CD4-positive, alpha-beta T cell treated with Interleukin-6 for 4 hours (primary cell): Measurements from ENCODE around the gene IL25.
"Not testable (repeated sequence)": the region's sequence is repeated elsewhere in the genome, so short reads cannot be mapped to it uniquely, and the experiment has no call there.

Experiments
- DNase-seq: peaks from one replicate; pipeline ENCODE4 v3.0.0-alpha.2; 2020; ENCODE audit warnings: mixed read lengths

Gene IL25

DNA sequence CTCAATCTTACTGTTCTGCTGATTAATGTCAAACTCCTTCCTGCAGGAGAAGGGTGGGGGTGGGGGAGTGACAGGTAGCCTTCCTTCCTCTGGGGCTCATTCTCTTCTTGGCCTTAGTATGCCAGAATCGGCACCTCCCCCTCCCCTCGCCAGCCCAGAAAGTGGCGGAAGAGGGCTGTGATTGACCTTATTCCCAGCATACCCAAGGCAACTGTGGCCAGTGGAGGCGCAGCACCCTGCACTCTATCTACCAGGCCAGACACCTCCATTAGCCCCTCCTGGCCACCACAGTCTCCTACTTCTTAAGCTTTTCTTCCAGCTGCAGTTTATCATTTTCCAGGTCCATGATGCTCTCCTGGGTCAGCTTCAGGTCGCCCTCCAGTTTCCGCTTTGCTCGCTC, 20.0 kb downstream of the IL25 start:
- DNase-seq = no peak

DNA sequence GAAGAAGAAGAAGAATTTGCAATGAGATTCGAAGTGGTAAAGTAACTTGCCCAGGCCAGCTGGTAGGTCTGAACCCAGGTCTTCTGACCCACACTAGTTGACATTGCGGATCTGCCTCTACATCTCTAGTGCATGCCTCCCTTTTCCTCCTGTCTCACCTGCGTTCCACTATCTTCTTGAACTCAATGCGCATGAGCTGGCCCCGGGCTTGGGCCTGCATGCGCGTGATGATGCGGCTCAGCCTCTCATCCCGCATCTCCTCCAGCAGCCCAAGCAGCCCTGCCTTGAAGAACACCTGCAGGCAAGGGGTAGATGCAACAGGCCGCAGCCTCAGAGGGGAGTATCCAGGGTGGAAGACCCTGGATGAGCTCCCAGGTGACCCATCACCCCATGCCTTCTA, 23.5 kb downstream of the IL25 start:
- no peak for DNase-seq

- DNase-seq = no peak
These were observed 24.3 kb downstream of the IL25 start for GRCh38 chr14:23396781-23397407.

DNA sequence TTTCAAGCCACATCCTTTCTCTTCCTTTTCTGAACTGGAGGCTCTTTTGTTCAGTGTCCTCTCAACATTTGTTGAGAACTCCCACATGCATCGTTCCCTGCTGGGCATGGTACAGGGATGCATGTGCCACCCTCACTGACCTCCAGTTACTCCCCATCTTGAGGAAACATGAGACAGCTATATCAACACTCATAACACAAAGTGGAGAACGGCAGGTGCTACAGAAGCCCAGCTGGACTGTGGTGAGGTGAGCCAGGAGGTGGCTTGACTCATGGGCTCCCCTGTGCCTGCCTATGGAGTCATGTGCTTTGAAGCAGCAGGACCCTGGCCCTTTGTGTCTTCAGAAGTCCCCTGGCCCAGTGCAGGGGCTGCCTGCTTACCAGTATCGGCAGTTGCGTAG, 25.7 kb downstream of the IL25 start:
- DNase-seq = no peak

DNA sequence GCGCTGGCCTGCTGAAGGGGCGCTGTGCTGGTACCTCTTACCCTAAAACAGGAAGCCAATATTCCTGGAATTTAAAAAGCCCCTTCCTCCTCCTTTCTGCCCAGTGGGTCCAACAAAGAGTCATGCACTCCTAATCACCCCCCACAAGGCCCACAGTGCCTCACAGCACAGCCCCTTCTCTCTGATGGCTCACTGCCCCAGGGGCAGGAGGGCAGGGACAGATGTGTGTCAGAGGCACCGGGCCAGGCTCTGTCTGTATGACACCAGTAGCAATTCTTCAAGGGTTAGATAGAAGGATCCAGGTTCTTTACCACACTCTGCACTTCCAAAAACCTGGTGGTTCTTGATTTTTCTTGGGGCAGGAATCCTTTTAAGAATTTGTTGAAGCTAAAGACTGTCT, 26.5 kb downstream of the IL25 start:
- no peak for DNase-seq

- no peak for DNase-seq
These were observed 27.0 kb downstream of the IL25 start for GRCh38 chr14:23399591-23399990.

DNA sequence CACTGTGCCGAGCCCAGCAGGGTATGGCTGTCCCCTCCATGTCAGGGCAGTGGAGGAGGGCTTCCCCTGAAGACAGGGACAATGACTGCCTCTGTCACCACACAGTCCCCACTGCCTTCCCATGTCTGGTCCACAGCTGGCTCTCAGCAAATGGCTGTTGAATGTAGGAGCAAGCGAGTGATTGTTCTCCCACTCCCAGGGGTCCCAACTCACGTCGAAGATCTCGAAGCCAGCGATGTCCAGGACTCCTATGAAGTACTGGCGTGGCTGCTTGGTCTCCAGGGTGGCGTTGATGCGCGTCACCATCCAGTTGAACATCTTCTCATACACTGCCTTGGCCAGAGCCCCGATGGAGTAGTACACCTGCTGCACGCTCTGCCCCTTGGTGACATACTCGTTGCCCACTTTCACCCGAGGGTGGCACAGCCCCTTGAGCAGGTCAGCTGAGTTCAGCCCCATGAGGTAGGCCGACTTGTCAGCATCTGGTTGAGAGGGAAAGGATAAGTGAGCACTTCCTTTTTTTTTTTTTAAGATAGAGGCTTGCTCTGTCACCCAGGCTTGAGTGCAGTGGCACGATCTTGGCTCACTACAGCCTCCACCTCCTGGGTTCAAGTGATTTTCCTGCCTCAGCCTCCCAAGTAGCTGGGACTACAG, 28.0 kb downstream of the IL25 start:
- DNase-seq = not testable (repeated sequence)

GRCh38 chr14:23401291-23401690, 28.7 kb downstream of the IL25 start:
- no peak for DNase-seq

DNA sequence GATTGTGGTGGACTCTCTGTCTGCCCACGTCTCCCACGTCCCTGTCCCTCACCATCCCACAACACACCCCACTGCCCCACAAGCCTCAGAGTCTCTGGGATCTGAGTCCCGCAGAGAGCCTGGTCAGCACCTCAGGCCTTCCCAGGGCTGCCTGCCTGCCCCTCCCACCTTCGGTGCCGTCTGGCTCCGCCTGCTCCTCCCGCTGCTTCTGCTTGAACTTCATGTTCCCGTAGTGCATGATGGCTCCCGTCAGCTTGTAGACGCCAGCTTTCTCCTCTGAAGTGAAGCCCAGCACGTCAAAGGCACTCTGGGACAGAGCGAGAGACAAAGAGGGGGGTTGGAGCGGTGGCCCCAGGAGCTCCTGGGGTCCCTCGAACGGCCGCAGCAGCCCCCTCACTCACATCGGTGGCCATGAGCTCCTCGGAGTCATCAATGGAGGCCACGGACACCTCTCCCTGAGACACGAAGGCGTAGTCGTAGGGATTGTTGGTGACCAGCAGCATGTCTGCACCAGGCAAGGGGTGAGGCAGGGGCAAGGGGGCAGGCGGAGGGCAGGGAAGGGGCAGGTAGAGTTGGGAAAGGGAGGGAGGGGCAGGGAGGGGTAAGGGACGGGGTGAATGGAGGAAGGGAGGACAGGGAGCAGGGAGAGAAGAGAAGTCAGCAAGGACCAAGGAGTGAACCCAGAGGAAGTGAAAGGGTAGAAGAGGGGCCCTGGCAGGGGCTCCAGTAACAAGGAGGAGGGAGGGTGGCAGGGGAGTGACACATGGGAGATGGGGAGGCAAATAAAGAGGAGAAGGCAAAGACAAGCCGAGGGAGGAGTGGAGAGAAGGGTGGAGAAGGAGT, 29.9 kb downstream of the IL25 start:
- DNase-seq = no peak

DNA sequence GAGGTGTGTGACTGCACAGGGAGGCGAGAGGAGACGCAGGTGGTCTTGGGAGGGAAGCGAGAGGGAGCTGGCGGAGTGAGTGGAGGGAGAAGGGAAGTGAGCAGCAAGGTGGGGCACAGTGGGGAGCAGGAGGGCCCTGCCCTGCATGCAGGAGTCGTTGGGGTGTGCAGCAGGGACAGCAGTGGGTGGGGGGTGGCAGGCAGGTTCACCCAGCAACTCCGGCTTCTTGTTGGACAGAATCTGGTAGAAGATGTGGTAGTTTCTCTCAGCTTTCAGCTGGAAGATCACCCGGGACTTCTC, 30.5 kb downstream of the IL25 start:
- DNase-seq = no peak

GRCh38 chr14:23403908-23404307, 31.3 kb downstream of the IL25 start:
- DNase-seq = no peak

GRCh38 chr14:23404331-23404900, 31.8 kb downstream of the IL25 start:
- DNase-seq = no peak

DNA sequence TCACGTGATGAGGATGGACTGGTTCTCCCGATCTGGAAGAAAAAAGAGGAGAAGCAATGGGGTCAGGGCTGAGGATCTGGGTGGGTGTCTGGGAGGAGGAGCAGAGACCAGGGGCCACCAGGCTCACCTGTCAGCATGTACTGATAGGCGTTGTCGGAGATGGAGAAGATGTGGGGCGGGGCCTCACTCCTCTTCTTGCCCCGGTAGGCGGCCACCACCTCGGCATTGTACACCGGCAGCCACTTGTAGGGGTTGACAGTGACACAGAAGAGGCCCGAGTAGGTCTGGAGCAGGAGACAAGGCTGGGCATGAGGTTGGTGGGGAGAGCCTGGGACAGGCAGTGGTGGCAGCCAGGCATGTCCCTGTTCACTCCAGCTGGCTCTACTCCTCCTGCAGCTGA, 32.5 kb downstream of the IL25 start:
- no peak for DNase-seq

GRCh38 chr14:23405516-23406025, 33.0 kb downstream of the IL25 start:
- no peak for DNase-seq

DNA sequence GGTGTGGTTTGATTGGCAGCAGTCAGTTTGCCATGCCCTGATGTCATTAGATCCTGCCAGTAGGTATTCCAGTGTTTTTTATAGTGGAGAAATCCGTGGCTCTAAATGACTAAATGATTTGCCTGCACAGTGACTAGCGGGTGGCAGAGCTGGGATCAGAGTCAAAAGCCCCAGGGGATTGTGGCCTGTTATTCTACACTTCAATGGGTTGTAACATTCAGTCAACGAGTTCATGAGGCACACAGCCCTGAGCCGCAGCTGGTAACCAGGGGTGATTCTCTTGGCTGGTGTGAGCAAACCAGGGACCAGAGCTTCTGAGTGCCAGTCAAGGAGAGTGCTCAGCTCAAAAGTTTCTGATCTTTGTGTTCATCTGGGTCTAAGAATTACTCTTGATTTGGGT, 33.6 kb downstream of the IL25 start:
- DNase-seq = no peak

- no peak for DNase-seq
These were observed 34.2 kb downstream of the IL25 start for GRCh38 chr14:23406725-23407355.

DNA sequence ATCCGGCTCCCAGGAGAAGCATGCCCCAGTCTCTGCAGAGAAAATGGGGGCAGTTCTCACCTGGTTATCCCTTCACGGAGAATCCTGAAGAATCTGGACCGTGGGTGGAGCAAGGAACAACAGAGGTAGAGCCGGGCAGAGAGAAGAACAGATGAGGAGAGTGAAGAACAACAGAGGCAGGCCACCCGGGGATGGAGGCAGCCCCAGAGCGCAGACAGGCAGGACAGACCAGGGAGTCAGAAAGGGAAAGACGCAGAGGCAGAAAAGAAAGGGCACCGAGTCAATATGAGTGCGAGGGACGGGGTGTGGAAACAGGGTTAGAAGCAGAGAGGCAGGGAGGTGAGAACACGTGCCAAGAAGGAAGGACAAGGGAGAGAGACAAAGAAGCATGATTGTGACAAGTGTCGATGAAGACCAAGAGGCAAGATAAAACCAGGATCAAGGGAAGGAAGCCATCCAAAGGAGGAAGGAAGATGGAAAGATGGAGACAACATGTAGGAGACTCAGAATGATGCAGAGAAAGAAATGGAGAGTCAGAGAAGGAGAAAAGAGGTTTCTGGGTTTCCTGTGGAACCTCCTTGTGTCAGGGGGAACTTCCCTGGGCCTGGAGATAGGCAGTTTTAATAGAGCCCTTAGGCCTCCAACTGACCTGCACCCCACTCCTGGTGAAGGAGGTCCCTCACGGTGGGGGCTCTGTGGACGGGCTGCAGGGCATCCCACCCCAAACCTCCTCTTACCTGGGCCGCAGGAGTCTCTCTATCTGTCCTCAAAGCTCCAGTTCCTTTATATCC, 35.1 kb downstream of the IL25 start, which contains the start of gene MYH6:
Gene MYH6, minus strand, starts transcription at position 758 of the 791 bp plus-strand sequence. CDS start 1,050 bp downstream, outside the sequence.
- no peak for DNase-seq

GRCh38 chr14:23408307-23408630, 35.7 kb downstream of the IL25 start:
- no peak for DNase-seq

DNA sequence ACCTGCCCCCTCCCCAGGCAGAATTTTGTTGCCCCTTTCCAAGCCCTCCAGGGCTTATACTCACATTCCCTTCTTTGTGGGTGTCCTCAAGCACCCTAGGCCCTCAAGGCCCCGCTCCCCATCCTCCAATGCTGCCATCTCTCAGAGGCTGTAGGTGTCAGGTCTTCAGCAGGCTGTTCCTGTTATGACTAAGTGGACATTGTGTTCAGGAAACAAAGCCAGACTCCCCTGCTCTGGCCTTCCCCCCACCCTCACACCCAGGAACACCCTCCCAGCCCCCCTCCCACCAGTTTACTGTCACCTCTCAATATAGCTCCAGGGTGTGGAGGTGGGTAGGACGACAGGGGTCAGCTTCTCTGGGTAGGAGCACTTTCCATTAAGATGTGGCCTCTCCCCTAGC, 36.9 kb downstream of the IL25 start:
- DNase-seq = no peak

- no peak for DNase-seq
These were observed 37.5 kb downstream of the IL25 start for GRCh38 chr14:23409966-23410635.
